Measurements from ENCODE around the gene SYPL1. TPM values are rescaled to one million over a fixed set of nuclear protein-coding genes. Genes with fewer than 3 reads are reported as not detected.
A peak's percentile ranks its signal among the peaks of the same experiment; 100 is the strongest.

SYPL1 gene
- total and polyA plus RNA-seq, 9 of the 15 experiments (the other 6 are each of a cell fraction or from before 2014, with no cell fraction given) = 23.8 to 214 (median 70.2) TPM

- in situ Hi-C loops (cut with MboI) (no loop called here), intact Hi-C loops (cut with micrococcal nuclease) (loop anchor here (2.0 to 10.0 kb wide), 2 partner anchors 875 to 1095 kb away; partner anchors contain the start of gene KMT2E)
- TF ChIP-seq ZFP1 (CRISPR knock-in tag; IDR thresholded peaks at IDR 0.05) = peak; percentile 40; the same call in 1 of the 2 replicates
- TF ChIP-seq RBM22 (IDR thresholded peaks at IDR 0.05; ENCODE audit: low read depth, low read length, poor library complexity, severe bottlenecking) = no peak
- 0 out of 2 replicates have a peak, but pooled peaks have one; percentile 35 for TF ChIP-seq SREBF2 (CRISPR knock-in tag; IDR thresholded peaks at IDR 0.05)
- no peak for TF ChIP-seq CEBPB (tag; IDR thresholded peaks at IDR 0.05)
- Histone ChIP-seq H4K20me1 (replicated peaks; ENCODE audit: control insufficient read depth, insufficient read depth, low read length) (0 out of 2 replicates have a peak, but pooled peaks cover 8% of the 10 kb centered on the region), H3K27me3 (ENCODE audit: control insufficient read depth in 2 of 2, insufficient read depth in 2 of 2, low read length in 2 of 2) (no peaks in the 10 kb centered on the region), H3K9me1 (ENCODE audit: control insufficient read depth, insufficient read depth, low read length) (no peaks in the 10 kb centered on the region), H3K4me1 (replicated peaks in 1 of 2; ENCODE audit: control insufficient read depth in 2 of 2, insufficient read depth in 2 of 2, low read length in 2 of 2) (peaks cover 14 to 19% of the 10 kb centered on the region in 2 experiments), H3K79me2 (ENCODE audit: control insufficient read depth, insufficient read depth, low read length) (peaks cover 64% of the 10 kb centered on the region), H3K4me2 (ENCODE audit: insufficient read depth, low read length) (peak overlapping the region; percentile 30; the same call in 1 of the 2 replicates), H3K36me3 (ENCODE audit: control insufficient read depth, insufficient read depth, low read length) (peaks cover 5% of the 10 kb centered on the region; the same call in 2 of the 3 replicates), H3K4me3 (no peak overlapping the region), H2AFZ (ENCODE audit: low read depth, low read length) (no peak overlapping the region), H3K9me3 (replicated peaks; ENCODE audit: control insufficient read depth, insufficient read depth, low read depth, low read length) (peaks cover 7% of the 10 kb centered on the region; the same call in 1 of the 2 replicates), H3K27ac (ENCODE audit: extremely low read depth, low read depth, low read length) (no peak overlapping the region), H3K9ac (ENCODE audit: insufficient read depth in 1 of 2, low read depth in 2 of 2, low read length in 2 of 2) (peak overlapping the region in 1 of 2 experiments; percentile 76; a peak in 1 of 4 replicates)
- 67% methylated on average over 6 of the region's 6 CpGs for WGBS (ENCODE audit: insufficient coverage, low coverage, missing lambda C conversion rate)
- no peak for DNase-seq (ENCODE audit: extremely low read depth in 1 of 4, low spot score in 3 of 4)
- FAIRE-seq = no peak
- ChIA-PET CTCF (ENCODE audit: low intra/inter-chr PET ratio) (no interaction called here), POLR2A (interaction anchor here (1.0 kb wide), 2 partner anchors 35 to 38 kb away, joined by 3 read pairs; no protein-coding TSS in a partner anchor)
- BruUV-seq (replicated peaks) = no TSS peak
- ATAC-seq = no peak
Observed at GRCh38 chr7:106109521-106110237, 2.4 kb downstream of the SYPL1 start.

- Histone ChIP-seq H3K4me3 (no peak overlapping the region), H3K79me2 (ENCODE audit: control insufficient read depth, insufficient read depth, low read length) (peaks cover 71% of the 10 kb centered on the region), H2AFZ (ENCODE audit: low read depth, low read length) (no peak overlapping the region), H3K9ac (ENCODE audit: insufficient read depth in 1 of 2, low read depth in 2 of 2, low read length in 2 of 2) (no peak overlapping the region), H4K20me1 (replicated peaks; ENCODE audit: control insufficient read depth, insufficient read depth, low read length) (peaks cover 8% of the 10 kb centered on the region; the same call in 1 of the 2 replicates), H3K4me2 (ENCODE audit: insufficient read depth, low read length) (no peak overlapping the region), H3K27me3 (ENCODE audit: control insufficient read depth in 2 of 2, insufficient read depth in 2 of 2, low read length in 2 of 2) (no peaks in the 10 kb centered on the region), H3K4me1 (replicated peaks in 1 of 2; ENCODE audit: control insufficient read depth in 2 of 2, insufficient read depth in 2 of 2, low read length in 2 of 2) (peaks cover 14 to 19% of the 10 kb centered on the region in 2 experiments), H3K36me3 (ENCODE audit: control insufficient read depth, insufficient read depth, low read length) (peaks cover 5% of the 10 kb centered on the region; the same call in 2 of the 3 replicates), H3K9me3 (replicated peaks; ENCODE audit: control insufficient read depth, insufficient read depth, low read depth, low read length) (peaks cover 7% of the 10 kb centered on the region; the same call in 1 of the 2 replicates), H3K27ac (ENCODE audit: extremely low read depth, low read depth, low read length) (no peak overlapping the region), H3K9me1 (ENCODE audit: control insufficient read depth, insufficient read depth, low read length) (no peaks in the 10 kb centered on the region)
- ChIA-PET POLR2A (no interaction called here), CTCF (ENCODE audit: low intra/inter-chr PET ratio) (no interaction called here)
- FAIRE-seq (no peak), ATAC-seq (no peak), DNase-seq (ENCODE audit: extremely low read depth in 1 of 4, low spot score in 3 of 4) (no peak)
- TF ChIP-seq HMBOX1 (IDR thresholded peaks at IDR 0.05) = peak; percentile 95
- TF ChIP-seq ATF6 (CRISPR knock-in tag; IDR thresholded peaks at IDR 0.05) = no peak
- in situ Hi-C loops (cut with MboI) = no loop called here
- intact Hi-C loops (cut with micrococcal nuclease) = no loop called here
- 84% methylated on average over 1 of the region's 1 CpG for WGBS (ENCODE audit: insufficient coverage, low coverage, missing lambda C conversion rate)
- no TSS peak for BruUV-seq (replicated peaks)
Observed at GRCh38 chr7:106108991-106109390, 3.1 kb downstream of the SYPL1 start.

All from K562 (cell line).